ENCODE data around the gene SART3.

Gene SART3, protein sequence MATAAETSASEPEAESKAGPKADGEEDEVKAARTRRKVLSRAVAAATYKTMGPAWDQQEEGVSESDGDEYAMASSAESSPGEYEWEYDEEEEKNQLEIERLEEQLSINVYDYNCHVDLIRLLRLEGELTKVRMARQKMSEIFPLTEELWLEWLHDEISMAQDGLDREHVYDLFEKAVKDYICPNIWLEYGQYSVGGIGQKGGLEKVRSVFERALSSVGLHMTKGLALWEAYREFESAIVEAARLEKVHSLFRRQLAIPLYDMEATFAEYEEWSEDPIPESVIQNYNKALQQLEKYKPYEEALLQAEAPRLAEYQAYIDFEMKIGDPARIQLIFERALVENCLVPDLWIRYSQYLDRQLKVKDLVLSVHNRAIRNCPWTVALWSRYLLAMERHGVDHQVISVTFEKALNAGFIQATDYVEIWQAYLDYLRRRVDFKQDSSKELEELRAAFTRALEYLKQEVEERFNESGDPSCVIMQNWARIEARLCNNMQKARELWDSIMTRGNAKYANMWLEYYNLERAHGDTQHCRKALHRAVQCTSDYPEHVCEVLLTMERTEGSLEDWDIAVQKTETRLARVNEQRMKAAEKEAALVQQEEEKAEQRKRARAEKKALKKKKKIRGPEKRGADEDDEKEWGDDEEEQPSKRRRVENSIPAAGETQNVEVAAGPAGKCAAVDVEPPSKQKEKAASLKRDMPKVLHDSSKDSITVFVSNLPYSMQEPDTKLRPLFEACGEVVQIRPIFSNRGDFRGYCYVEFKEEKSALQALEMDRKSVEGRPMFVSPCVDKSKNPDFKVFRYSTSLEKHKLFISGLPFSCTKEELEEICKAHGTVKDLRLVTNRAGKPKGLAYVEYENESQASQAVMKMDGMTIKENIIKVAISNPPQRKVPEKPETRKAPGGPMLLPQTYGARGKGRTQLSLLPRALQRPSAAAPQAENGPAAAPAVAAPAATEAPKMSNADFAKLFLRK

GRCh38 chr12:108560752-108561719, at the start of gene SART3:
SART3 (minus strand) TSS chr12:108561173; CDS start chr12:108561154, 19 bp downstream.
- ATAC-seq (ENCODE audit: low read depth), result peak; percentile 47
- H3K9me3 Mint-ChIP-seq, result no peaks in the 10 kb centered on the region
- peak; percentile 81 to 82 for DNase-seq (ENCODE audit: low spot score in 2 of 2)
- H3K27ac Mint-ChIP-seq, result peak within 1 kb of the TSS; percentile 100
- H3K27me3 Mint-ChIP-seq, result no peaks in the 10 kb centered on the region
- peaks cover 35% of the 10 kb centered on the region for H3K4me1 Mint-ChIP-seq
- peak within 1 kb of the TSS; percentile 100 for H3K4me3 Mint-ChIP-seq
- H3K36me3 Mint-ChIP-seq, result peaks cover 7% of the 10 kb centered on the region

GRCh38 chr12:108610336-108610815, 49.4 kb upstream of the SART3 start:
- ATAC-seq (ENCODE audit: low read depth) (no peak), DNase-seq (ENCODE audit: low spot score in 2 of 2) (no peak)
- Mint-ChIP-seq H3K27ac (no peak overlapping the region), H3K4me3 (no peak overlapping the region), H3K27me3 (peaks cover 2% of the 10 kb centered on the region), H3K9me3 (no peaks in the 10 kb centered on the region), H3K36me3 (no peaks in the 10 kb centered on the region), H3K4me1 (peaks cover 28% of the 10 kb centered on the region)

DNA sequence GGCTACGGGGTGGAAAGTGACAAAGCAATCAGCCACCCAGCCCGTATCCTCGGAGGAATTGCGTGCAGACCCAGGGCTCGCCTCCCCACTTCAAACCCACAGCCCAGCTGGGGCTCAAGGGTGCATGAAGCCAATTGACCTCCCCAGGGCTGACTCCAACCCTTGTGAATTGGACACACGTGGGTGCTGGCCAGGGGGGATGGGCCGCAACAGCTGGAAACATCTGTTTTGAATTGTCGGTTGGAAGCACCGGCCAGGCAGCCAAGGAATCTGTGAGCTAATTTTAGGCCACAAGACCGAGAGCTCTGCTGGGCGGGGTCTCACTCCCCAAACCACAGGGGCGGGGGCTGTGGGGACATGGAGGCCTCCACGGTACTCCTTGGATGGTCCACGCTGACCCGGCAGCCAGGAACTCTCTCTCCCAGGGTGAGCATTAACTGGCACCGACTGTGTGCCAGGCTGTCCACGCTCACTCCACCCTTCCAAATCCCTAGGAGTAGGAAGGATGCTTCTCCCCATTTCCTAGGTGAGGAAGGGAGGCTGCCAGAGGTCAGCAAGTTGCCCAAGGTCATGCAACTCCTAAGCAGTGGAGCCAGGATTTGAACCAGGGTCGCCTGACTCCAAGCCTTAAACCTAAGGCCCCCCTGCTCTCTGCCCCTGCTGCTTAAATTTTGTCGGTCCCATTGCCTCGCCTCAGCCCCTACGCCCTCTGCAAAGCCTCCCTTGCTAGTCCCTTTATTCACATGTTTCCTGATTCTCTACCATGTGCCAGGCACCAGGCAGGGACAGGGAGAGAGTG, 48.8 kb upstream of the SART3 start:
- H3K27ac Mint-ChIP-seq, result no peak overlapping the region
- H3K4me3 Mint-ChIP-seq, result no peak overlapping the region
- ATAC-seq (ENCODE audit: low read depth), result no peak
- no peak for DNase-seq (ENCODE audit: low spot score in 2 of 2)
- H3K36me3 Mint-ChIP-seq, result no peaks in the 10 kb centered on the region
- H3K9me3 Mint-ChIP-seq, result no peaks in the 10 kb centered on the region
- peaks cover 2% of the 10 kb centered on the region for H3K27me3 Mint-ChIP-seq
- H3K4me1 Mint-ChIP-seq, result peaks cover 30% of the 10 kb centered on the region

- DNase-seq (ENCODE audit: low spot score in 2 of 2) (no peak), ATAC-seq (ENCODE audit: low read depth) (no peak)
- Mint-ChIP-seq H3K27ac (no peak overlapping the region), H3K9me3 (no peaks in the 10 kb centered on the region), H3K4me1 (peaks cover 27% of the 10 kb centered on the region), H3K27me3 (peaks cover 3% of the 10 kb centered on the region), H3K4me3 (no peak overlapping the region), H3K36me3 (no peaks in the 10 kb centered on the region)
These were observed 47.6 kb upstream of the SART3 start for GRCh38 chr12:108608616-108609015.

DNA sequence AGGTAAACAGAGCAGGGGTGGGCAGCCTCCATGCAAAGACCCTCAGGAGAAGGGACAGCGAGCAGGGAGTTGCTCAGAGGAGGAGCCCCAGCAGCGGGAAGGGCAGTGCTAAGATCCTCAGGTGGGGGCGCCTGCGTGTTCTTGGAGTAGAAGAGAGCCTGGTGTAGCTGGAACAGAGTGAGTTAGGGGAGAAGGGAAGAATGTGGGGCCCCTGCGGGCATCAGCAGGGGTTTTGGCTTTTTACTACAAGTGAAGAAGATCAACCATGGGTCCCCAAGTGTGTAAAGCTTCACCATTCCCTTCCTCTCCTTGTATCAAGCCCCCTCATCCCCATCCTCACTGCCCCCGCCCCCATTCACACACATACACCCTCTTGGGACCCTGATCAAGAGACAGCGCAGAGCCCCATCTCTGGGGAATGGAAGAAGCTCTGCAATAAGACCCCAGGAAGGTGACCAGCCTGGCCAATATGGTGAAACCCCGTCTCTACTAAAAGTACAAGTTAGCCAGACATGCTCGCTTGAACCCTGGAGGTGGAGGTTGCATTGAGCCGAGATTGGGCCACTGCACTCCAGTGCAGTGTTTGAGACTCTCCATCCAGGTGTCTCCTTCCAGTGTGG, 47.1 kb upstream of the SART3 start:
- ATAC-seq (ENCODE audit: low read depth), result no peak
- H3K4me1 Mint-ChIP-seq, result peaks cover 22% of the 10 kb centered on the region
- peaks cover 3% of the 10 kb centered on the region for H3K27me3 Mint-ChIP-seq
- DNase-seq (ENCODE audit: low spot score in 2 of 2), result no peak
- no peaks in the 10 kb centered on the region for H3K9me3 Mint-ChIP-seq
- H3K36me3 Mint-ChIP-seq, result no peaks in the 10 kb centered on the region
- no peak overlapping the region for H3K4me3 Mint-ChIP-seq
- H3K27ac Mint-ChIP-seq, result no peak overlapping the region

GRCh38 chr12:108606492-108606891, 45.5 kb upstream of the SART3 start:
- no peaks in the 10 kb centered on the region for H3K36me3 Mint-ChIP-seq
- ATAC-seq (ENCODE audit: low read depth), result no peak
- no peak overlapping the region for H3K27ac Mint-ChIP-seq
- no peaks in the 10 kb centered on the region for H3K9me3 Mint-ChIP-seq
- no peak for DNase-seq (ENCODE audit: low spot score in 2 of 2)
- peaks cover 12% of the 10 kb centered on the region for H3K4me1 Mint-ChIP-seq
- no peak overlapping the region for H3K4me3 Mint-ChIP-seq
- H3K27me3 Mint-ChIP-seq, result peaks cover 3% of the 10 kb centered on the region

GRCh38 chr12:108605690-108606406, 44.9 kb upstream of the SART3 start:
- peak overlapping the region; percentile 68 for H3K27ac Mint-ChIP-seq
- no peaks in the 10 kb centered on the region for H3K36me3 Mint-ChIP-seq
- peaks cover 11% of the 10 kb centered on the region for H3K4me1 Mint-ChIP-seq
- ATAC-seq (ENCODE audit: low read depth) (no peak), DNase-seq (ENCODE audit: low spot score in 2 of 2) (no peak)
- H3K4me3 Mint-ChIP-seq, result no peak overlapping the region
- H3K27me3 Mint-ChIP-seq, result peaks cover 3% of the 10 kb centered on the region
- no peaks in the 10 kb centered on the region for H3K9me3 Mint-ChIP-seq

GRCh38 chr12:108605000-108605689, 44.2 kb upstream of the SART3 start:
- Mint-ChIP-seq H3K9me3 (no peaks in the 10 kb centered on the region), H3K27ac (peak overlapping the region; percentile 68), H3K27me3 (peaks cover 3% of the 10 kb centered on the region), H3K4me1 (peaks cover 11% of the 10 kb centered on the region), H3K36me3 (no peaks in the 10 kb centered on the region), H3K4me3 (no peak overlapping the region)
- no peak for DNase-seq (ENCODE audit: low spot score in 2 of 2)
- ATAC-seq (ENCODE audit: low read depth), result no peak

DNA sequence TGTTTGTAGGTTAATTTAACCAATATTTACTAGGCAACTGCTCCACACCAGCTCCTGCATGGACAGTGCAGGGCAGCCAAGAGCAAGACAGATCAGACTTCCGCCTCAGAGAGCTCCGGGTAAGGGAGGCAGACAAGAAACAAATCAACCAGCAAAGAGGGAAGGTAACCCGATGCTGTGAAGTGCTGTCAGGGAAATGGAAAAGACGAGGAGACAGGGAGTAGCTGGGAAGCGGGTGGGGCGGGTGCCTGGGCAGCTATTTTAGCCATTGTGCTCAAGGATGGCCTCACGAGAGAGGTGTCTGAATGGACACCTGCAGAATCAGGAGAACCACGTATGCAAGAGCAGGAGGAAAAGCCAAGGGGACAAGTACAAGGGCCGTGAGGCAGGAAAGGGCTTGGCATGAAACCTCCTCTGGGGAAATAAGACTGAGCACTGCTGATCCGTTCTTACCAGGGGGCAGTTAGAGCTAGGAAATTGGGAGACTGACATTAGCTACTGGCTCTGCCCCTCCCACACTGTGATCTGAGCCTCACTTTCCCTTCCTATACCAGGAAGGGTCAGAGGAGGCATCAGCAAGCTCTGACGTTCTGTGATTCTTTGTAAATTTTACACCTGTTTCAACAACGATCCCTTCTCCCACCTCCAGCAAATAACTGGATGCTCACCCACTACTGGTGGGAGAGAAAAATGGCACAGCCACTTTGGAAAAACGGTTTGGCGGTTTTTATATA, 43.4 kb upstream of the SART3 start:
- Mint-ChIP-seq H3K9me3 (no peaks in the 10 kb centered on the region), H3K4me1 (peaks cover 11% of the 10 kb centered on the region), H3K4me3 (no peak overlapping the region), H3K27me3 (peaks cover 2% of the 10 kb centered on the region), H3K27ac (no peak overlapping the region), H3K36me3 (no peaks in the 10 kb centered on the region)
- DNase-seq (ENCODE audit: low spot score in 2 of 2) (no peak), ATAC-seq (ENCODE audit: low read depth) (no peak)

GRCh38 chr12:108603743-108604142, 42.8 kb upstream of the SART3 start:
- no peaks in the 10 kb centered on the region for H3K9me3 Mint-ChIP-seq
- no peaks in the 10 kb centered on the region for H3K36me3 Mint-ChIP-seq
- peaks cover 11% of the 10 kb centered on the region for H3K4me1 Mint-ChIP-seq
- no peak overlapping the region for H3K4me3 Mint-ChIP-seq
- peaks cover 2% of the 10 kb centered on the region for H3K27me3 Mint-ChIP-seq
- no peak overlapping the region for H3K27ac Mint-ChIP-seq
- DNase-seq (ENCODE audit: low spot score in 2 of 2) (no peak), ATAC-seq (ENCODE audit: low read depth) (no peak)

Data from memory B cell (primary cell).